B cell (primary cell): ENCODE measurements around the gene PPL.

ENCODE experiments used
- EZH2 ChIP-seq: IDR thresholded peaks from 2 replicates; pipeline ENCODE4 v1.6.1; 2012; ENCODE audit warnings: borderline replicate concordance, low read depth, mild to moderate bottlenecking, moderate library complexity, low read length; ENCODE audit not compliant: insufficient read depth, poor library complexity, severe bottlenecking
- TF ChIP-seq, protein P1 (sequence below): fragments of 200-600 bp; IDR thresholded peaks from one replicate; pipeline ENCODE4 v1.8.0; 2022; ENCODE audit warnings: antibody characterized with exemption, mild to moderate bottlenecking

DNA sequence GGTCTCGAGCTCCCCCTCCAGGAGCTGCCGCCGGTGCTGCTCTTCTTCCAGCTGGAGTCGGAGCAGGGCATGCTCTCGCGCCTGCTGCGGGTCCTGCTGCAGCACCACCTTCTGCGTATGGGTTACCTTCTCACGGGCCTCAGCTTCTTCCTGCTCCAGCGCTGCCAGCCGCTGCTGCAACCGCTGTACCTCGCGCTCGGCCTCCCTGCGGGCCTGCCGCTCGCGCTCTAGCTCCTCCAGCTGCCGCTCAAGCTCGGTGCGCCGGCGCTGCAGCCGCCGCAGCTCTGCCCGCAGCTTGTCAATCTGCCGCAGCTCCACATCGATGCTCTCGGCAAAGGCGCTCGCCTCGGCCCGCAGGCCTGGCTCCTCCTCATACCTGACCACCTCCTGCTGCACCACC, 52.7 kb downstream of the PPL start:
- TF ChIP-seq, protein P1, sequence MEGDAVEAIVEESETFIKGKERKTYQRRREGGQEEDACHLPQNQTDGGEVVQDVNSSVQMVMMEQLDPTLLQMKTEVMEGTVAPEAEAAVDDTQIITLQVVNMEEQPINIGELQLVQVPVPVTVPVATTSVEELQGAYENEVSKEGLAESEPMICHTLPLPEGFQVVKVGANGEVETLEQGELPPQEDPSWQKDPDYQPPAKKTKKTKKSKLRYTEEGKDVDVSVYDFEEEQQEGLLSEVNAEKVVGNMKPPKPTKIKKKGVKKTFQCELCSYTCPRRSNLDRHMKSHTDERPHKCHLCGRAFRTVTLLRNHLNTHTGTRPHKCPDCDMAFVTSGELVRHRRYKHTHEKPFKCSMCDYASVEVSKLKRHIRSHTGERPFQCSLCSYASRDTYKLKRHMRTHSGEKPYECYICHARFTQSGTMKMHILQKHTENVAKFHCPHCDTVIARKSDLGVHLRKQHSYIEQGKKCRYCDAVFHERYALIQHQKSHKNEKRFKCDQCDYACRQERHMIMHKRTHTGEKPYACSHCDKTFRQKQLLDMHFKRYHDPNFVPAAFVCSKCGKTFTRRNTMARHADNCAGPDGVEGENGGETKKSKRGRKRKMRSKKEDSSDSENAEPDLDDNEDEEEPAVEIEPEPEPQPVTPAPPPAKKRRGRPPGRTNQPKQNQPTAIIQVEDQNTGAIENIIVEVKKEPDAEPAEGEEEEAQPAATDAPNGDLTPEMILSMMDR = no peak
- TF ChIP-seq EZH2 = no peak
